GM12801 (cell line): ENCODE measurements around the gene SPATS2L.

Experiments
- TF ChIP-seq, protein P1 (sequence below): IDR thresholded peaks from one replicate; pipeline ENCODE4 v1.5.1; 2011; ENCODE audit warnings: control low read depth; ENCODE audit not compliant: insufficient read length; ENCODE audit errors: extremely low read depth

Gene SPATS2L

DNA sequence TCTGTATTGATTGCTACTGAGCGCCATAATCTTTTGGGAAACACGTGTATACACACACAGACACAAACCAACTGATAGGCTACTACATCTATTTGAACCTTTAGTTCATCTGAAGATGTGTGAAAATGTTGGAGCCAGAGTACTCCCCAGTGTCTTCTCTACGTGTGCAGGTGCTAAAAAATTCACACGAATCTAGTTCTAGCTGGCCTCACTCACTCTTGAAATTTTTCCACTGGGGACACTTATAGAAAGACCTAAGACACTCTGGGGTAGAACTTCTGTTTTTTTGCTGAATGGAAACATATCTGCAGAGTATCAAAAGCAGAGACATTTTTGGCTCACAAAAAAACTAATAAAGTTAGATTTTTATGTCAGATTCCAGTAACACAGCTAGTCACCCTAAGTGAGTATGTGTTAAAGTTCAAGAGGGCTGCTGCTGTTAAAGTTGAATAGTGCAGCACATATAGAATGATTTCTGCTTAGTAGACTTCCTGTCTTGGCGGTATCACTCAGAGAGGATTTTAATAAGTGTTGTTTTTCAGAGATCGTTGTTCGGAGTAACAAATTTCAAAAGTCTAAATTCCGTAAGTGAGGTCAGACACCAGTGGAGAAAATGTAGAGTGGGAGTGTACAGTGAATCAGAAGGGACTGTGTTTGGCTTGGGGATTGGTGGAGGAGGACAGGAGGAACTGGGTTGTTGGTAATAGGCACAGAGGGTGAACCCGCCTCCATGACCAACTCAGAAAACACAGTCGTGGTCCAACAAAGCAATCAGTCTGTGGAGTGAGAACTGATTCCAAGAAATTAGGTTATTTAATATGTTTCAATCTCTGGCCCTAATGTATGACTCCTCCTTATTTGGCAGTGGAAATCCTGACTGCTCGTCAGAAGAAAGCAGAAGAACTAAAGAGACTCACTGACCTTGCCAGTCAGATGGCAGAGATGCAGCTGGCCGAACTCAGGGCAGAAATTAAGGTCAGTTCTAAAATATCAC, 160.2 kb downstream of the SPATS2L start:
- TF ChIP-seq, protein P1, sequence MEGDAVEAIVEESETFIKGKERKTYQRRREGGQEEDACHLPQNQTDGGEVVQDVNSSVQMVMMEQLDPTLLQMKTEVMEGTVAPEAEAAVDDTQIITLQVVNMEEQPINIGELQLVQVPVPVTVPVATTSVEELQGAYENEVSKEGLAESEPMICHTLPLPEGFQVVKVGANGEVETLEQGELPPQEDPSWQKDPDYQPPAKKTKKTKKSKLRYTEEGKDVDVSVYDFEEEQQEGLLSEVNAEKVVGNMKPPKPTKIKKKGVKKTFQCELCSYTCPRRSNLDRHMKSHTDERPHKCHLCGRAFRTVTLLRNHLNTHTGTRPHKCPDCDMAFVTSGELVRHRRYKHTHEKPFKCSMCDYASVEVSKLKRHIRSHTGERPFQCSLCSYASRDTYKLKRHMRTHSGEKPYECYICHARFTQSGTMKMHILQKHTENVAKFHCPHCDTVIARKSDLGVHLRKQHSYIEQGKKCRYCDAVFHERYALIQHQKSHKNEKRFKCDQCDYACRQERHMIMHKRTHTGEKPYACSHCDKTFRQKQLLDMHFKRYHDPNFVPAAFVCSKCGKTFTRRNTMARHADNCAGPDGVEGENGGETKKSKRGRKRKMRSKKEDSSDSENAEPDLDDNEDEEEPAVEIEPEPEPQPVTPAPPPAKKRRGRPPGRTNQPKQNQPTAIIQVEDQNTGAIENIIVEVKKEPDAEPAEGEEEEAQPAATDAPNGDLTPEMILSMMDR = no peak

DNA sequence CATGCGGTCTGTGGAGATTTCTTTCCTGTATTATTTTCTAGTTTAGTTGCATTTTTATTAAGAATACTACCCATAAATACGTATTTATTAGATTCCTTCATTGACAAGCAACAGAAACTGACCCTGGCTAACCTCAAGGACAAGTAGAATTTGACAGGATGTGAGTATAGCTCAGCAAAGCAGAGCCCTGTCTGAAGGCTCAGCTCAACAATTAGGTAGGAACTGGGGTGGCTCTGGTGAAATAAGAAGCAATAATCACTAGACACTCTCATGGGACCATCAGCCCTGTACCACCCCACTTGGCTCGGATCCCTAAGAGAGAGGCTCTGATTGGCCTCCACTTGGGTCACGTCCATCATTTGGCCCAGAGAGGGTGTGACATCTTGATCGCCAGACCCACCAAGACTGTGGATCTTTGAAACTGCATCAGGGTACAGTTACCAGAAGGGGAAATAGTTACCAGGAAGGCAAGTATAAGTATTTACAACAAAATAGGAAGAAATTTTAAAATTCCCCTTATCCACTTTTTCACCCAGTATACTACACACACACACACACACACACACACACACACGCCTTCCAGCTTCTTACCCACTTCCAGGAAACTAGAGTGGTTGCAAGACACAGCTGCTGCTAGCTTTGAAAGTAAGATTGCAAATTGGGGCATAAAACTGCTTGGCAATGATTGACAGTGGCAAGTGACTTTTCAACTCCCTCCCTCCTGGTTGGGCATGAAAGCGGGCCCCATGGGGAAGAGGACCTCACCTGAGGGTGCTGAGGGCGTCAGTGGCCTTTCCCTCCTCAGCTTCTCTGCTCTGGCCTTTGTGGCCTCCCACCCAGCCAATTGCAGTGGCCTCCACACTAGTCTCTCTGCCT, 161.6 kb downstream of the SPATS2L start:
- TF ChIP-seq, protein P1 = no peak

GRCh38 chr2:200469708-200470211, 163.3 kb downstream of the SPATS2L start:
- TF ChIP-seq, protein P1 = no peak

DNA sequence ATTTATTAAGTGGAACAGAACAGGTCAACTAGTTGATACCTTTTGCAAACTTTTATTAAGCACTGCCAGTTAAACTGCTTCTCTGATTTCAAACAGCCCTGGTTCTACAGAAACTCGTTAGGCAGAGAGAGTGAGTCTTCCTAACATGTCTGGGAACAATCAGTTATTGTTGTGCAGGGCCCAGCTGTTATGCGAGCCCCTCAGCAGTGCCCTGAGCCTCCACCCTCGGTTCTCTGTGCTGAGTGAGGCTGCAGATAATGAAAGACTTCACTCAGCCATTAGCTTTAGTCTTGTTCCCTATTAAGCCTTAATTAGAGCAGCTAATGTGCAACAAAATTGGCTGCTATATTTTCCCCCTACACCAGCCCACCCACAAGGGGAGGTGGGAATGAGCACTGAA, 163.7 kb downstream of the SPATS2L start:
- TF ChIP-seq, protein P1 = no peak

GRCh38 chr2:200471324-200471848, 164.9 kb downstream of the SPATS2L start:
- TF ChIP-seq, protein P1 = no peak

DNA sequence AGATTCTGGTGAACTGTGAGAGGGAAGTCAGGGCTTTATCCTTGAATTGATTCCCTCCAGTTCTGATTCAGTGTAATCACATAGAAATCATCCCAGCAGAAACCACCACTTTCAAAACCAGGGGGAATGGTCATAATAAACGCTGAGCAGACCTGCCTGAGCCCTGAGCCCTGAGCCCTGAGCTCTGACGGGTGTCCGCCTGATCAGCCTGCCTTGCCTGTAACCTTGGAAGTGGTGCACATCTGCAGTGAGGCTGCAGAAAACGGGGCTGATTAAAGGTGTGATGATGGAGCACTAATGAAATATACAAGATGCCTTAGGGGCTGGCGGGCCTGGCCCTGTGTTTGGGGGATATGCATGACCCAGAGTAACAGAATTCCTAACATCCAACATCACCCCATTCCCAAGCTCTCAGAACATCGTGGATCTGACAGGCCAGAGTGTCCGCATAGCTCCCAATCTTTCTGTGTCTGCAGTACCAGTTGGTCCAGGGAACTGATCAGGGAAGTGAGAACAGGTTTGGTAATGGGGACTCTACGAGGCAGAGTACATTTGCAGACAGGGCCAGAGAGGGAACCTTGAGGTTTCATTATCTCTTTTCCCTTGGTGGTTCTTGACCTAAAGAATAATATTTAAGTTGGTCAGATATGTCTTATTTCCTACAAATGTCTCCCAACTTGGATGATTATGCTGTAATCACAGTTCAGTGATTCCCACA, 165.6 kb downstream of the SPATS2L start:
- TF ChIP-seq, protein P1 = no peak
